ENCODE results near the gene CCDC57.
A peak's percentile ranks its signal among the peaks of the same experiment; 100 is the strongest.

CCDC57 gene

DNA sequence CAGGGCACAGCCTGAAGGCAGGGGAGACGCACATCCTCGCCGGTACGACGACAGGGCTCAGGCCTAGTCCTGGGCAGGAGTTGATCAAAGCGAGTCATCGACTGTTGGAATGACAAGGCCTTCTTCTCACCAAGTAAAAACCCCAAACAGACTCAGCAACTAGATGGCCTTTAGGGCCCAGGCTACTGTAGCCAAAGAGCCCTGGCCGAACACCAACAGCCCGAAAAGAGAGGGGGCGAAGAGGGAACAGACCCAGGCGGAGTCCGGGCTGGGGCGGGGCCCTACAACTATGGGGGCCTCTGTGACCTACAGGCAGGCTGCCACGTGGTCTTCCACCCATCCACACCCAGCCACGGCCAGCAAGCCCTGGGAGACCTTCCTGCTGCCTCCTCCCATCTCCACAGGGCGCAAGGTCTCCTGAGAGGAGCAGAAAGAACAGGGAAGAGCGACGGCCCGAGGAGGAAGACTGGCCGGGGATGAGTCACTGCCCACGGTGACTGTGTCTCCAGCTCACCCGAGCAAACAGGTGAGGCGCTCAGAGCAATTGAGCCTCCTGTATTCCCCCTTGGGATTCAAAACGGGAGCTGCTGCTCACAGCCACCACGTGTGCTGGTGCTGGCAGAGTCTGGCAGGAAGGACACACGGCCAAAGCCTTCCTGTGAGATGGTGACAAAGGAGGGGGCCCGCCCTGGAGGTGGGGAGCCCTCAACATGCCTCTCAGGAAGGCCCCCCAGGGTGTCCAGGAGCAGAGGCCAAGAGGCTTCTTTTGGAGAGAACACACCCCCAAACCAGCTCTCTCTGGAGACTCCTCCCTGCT lies 33.9 kb upstream of the CCDC57 start:
- H3K9me3 Mint-ChIP-seq = no peaks in the 10 kb centered on the region
- peaks cover 29% of the 10 kb centered on the region for H3K4me1 Mint-ChIP-seq
- H3K27ac Mint-ChIP-seq = no peak overlapping the region
- TF ChIP-seq, protein P1, sequence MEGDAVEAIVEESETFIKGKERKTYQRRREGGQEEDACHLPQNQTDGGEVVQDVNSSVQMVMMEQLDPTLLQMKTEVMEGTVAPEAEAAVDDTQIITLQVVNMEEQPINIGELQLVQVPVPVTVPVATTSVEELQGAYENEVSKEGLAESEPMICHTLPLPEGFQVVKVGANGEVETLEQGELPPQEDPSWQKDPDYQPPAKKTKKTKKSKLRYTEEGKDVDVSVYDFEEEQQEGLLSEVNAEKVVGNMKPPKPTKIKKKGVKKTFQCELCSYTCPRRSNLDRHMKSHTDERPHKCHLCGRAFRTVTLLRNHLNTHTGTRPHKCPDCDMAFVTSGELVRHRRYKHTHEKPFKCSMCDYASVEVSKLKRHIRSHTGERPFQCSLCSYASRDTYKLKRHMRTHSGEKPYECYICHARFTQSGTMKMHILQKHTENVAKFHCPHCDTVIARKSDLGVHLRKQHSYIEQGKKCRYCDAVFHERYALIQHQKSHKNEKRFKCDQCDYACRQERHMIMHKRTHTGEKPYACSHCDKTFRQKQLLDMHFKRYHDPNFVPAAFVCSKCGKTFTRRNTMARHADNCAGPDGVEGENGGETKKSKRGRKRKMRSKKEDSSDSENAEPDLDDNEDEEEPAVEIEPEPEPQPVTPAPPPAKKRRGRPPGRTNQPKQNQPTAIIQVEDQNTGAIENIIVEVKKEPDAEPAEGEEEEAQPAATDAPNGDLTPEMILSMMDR (IDR thresholded peaks at IDR 0.05; ENCODE audit: unreplicated experiment in 3 of 3) = no peak
- no peak overlapping the region for H3K4me3 Mint-ChIP-seq
- H3K36me3 Mint-ChIP-seq (ENCODE audit: low read depth) = peaks cover 67% of the 10 kb centered on the region
- H3K27me3 Mint-ChIP-seq (ENCODE audit: low read depth) = peaks cover 5% of the 10 kb centered on the region

DNA sequence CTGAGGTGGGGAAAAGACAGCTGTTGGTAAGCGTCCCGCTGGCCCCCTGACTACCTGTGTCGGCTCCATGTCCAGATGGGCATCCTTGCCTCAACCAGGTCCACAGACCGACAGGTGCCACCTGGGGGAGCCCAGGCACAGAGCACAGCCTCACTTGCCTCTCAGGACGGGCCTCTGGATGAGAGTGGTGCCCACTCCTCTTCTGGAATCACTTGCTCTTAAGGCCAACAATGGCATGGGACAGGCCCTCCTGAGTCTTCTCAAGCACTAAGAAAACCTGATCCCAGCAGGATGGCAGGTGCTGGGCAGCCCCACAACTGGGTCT lies 33.4 kb upstream of the CCDC57 start:
- H3K27ac Mint-ChIP-seq = no peak overlapping the region
- no peak overlapping the region for H3K4me3 Mint-ChIP-seq

DNA sequence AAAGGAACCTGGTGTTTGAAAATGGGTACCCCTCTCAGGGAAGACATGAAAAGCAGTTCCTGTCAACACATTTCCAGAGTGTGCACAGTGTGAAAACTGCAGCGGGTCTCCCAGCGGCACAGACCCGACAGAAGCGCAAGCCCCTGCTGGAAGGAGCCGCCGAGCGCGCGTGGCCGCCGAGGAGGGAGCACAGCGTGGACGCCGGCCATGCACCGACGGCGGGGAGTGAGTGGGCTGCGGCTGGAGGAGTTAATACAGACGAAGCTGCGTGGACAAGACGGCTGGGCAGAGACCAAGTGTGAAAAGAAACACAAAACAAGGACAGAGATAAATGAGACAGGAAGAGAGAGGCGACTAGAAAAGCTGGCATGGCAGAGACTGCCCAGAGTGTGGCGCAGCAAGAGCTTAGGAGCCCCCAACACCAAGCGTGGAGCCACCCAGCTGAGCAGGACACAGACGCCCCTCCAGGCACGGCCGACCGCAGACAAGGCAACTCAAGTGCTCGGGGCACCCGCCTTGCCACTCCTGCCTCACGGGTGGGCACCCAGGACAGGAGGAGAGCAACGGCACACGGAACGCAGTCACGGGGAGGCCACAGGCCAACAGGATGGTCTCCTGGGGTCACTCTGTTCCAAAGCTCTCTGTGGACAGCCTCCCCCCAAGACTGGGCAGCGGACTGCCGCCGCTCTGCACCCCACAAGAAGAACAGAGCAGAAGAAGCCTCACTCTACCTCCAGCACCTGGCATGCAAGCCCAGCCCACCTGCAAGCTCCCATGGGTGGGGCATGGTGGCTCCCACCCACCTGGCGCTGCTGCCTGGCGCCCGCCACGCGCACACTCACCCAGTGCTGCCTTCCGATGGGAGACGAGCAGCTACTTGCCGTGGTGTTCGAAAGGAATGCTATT lies 32.7 kb upstream of the CCDC57 start:
- Mint-ChIP-seq H3K36me3 (ENCODE audit: low read depth) (peaks cover 56% of the 10 kb centered on the region), H3K27me3 (ENCODE audit: low read depth) (peaks cover 5% of the 10 kb centered on the region), H3K27ac (peak overlapping the region in 1 of 3 experiments; percentile 64), H3K4me1 (peaks cover 41% of the 10 kb centered on the region), H3K4me3 (no peak overlapping the region), H3K9me3 (no peaks in the 10 kb centered on the region)
- TF ChIP-seq, protein P1 (IDR thresholded peaks at IDR 0.05; ENCODE audit: unreplicated experiment in 3 of 3) = no peak

More for the DNA sequence above, 33.4 kb upstream of the CCDC57 start:
- Mint-ChIP-seq H3K9me3 (no peaks in the 10 kb centered on the region), H3K27me3 (ENCODE audit: low read depth) (peaks cover 5% of the 10 kb centered on the region), H3K36me3 (ENCODE audit: low read depth) (peaks cover 61% of the 10 kb centered on the region), H3K4me1 (peaks cover 35% of the 10 kb centered on the region)
- TF ChIP-seq, protein P1 (IDR thresholded peaks at IDR 0.05; ENCODE audit: unreplicated experiment in 3 of 3) = no peak

DNA sequence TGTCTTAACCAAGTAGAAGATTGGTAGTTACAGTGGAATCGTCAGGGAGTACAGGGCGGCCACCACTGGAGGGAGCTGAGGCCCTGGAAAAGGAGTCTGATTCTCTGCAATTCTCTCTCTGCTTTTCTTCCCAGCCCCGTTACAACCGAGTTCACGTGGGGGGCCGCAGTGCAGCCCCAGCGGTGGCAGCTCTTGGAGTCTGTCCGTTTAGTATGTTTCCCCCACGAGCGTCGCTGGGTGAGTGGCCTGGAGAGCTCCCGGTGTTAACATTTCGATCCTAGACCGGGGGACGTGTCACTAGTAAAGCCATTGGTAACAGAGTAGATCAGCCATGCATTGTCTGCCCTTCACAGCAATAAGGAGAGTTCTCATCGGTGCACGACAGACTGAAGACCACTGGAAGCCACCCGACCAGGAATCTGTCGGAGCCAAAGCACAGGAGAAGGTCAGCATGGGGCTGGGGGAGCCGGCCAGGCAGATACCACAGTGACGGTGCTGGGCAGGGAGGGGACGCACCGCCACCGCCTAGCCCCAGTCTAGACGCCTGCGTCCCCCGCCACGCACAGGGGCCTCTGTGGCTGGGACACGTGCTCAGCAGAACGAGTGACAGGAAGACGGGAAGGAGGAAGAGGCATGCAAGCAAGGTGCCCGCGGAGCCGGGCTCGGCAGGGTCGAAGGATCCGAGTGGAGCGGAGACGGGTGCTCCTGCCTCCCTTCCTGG lies 31.9 kb upstream of the CCDC57 start:
- peaks cover 46% of the 10 kb centered on the region for H3K4me1 Mint-ChIP-seq
- H3K27ac Mint-ChIP-seq = peak overlapping the region; percentile 64 to 92 (median 82)
- H3K9me3 Mint-ChIP-seq = no peaks in the 10 kb centered on the region
- peaks cover 52% of the 10 kb centered on the region for H3K36me3 Mint-ChIP-seq (ENCODE audit: low read depth)
- peak overlapping the region in 2 of 3 experiments; percentile 59 to 64 for H3K4me3 Mint-ChIP-seq
- H3K27me3 Mint-ChIP-seq (ENCODE audit: low read depth) = peaks cover 5% of the 10 kb centered on the region
- TF ChIP-seq, protein P1 (IDR thresholded peaks at IDR 0.05; ENCODE audit: unreplicated experiment in 3 of 3) = peak; percentile 69 to 77 (median 70)

DNA sequence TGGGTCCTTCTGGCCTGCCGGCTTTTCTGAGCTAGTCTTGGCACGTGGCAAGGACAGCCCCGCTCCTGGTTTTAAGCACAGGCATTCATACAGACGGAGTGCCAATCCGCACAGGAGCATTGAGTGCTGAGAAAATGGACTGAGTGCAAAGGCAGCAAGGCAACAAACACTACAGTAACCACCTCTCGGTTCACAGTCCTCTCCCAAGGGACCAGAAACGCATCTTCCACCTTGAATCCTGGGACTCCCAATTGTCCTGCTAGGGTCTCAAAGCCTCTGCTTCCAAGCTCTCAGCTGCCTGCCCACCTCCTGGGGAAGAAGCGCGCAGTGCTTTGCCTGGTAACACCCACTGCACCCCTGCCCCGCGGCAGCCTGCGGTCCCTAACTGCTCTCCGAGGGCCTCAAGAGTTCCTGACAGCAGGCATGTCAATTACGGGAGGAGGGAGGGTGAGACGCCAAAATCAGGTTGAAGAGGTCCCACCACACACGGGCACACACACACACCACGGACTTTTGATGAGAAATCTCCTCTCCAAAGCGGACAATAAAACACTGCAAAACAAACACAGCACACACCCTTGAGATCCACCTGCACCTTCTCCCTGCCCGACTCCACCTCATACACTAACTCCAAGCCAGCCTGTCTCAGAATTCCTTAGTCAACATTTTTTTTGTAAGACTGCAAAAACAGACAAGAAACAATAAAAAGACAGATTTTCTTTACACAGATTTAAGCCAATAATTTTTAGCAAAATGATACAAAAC lies 31.2 kb upstream of the CCDC57 start:
- TF ChIP-seq, protein P1 (IDR thresholded peaks at IDR 0.05; ENCODE audit: unreplicated experiment in 3 of 3) = no peak
- Mint-ChIP-seq H3K4me1 (peaks cover 48% of the 10 kb centered on the region), H3K27ac (peak overlapping the region; percentile 64 to 92 (median 82)), H3K27me3 (ENCODE audit: low read depth) (peaks cover 5% of the 10 kb centered on the region), H3K36me3 (ENCODE audit: low read depth) (peaks cover 49% of the 10 kb centered on the region), H3K9me3 (no peaks in the 10 kb centered on the region), H3K4me3 (peak overlapping the region in 2 of 3 experiments; percentile 59 to 64)

Measured in nephron (organoid).